ENCODE measurements around the gene NAALADL1.

NAALADL1 gene

DNA sequence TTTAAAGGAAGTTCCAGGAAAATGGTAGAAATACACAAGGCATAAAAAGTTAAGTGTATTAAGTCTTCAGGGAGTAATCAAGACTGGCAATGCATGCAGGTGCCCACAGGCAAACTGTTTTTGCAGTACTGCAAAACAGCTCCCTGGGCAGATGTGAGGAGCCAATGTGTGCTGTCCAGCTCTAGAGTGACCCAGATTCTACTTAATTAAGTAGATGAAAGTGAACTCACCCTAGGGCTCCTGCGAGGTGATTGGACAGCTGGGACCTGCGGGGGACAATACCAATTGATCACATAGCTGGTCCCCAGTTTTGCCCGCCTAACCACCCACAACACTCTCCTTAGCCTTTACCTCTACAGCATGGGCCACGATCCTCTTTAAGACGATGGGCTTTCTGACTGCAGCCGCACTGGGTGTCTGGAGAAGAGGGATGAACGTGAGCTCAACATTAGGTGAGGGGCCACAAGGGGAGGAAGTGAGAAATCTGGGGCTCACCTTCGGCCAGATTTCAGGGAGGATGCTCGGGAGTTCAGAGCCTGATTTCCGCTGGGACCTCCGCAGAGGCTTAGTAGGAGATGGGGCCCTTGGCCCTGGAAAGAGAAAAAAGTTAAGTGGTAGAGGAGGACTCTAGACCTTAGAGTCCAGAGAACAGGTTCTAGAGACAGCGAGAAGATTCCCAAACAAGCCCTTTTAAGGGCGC is 24.9 kb upstream of the NAALADL1 start:
- DNase-seq (ENCODE audit: low spot score): peak; percentile 59

DNA sequence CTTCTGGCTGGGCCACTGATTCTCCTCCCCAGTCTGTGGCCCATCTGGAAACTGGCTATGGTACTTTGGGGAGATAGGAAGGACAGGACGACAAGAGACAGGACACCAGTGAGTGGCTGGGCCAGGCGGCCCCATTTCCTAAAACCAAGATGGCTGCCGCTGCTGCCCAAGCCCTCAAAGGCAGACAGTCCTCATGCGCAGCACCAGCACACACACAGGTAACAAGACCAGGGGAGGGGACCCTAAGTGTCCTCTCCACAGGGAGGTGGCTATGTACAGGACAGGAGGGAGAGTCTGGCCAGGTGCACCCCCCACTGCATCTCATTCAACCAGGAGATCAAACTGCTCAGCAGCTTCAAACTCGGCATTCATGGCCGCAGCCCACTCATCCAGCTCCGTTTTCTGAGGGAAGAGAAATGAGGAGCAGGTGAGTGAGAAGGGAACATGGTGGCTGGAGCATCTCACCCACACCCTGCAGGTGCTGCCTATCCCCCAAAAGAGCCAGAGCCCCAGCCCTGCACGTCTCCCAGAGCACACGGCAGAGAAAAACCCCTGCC is 20.5 kb upstream of the NAALADL1 start:
- DNase-seq (ENCODE audit: low spot score): no peak

- DNase-seq (ENCODE audit: low spot score): peak; percentile 43
These were observed 19.8 kb upstream of the NAALADL1 start for GRCh38 chr11:65078151-65078550.

DNA sequence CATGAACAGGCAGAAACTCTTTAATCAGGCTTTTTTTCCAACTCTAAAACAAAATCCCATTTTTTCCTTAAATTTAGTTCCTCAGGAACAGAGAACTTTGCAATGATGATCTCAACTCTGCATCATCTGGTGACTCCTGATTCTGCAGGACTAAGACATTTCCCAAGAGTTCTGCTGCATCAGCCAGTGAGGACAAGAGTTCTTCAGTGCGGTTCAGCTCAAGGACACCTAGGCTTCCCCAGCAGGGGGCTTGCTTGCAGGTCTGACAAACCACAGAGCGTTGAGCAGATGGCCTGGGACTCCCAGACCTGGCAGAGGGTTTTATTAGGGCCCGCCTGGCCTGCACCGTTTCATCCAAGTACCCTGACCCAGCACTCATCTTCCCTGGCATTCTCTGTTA is 19.1 kb upstream of the NAALADL1 start:
- DNase-seq (ENCODE audit: low spot score): peak; percentile 51

- DNase-seq (ENCODE audit: low spot score): no peak
These were observed 14.2 kb upstream of the NAALADL1 start for GRCh38 chr11:65072631-65072966.

- DNase-seq (ENCODE audit: low spot score): no peak
These were observed 13.7 kb upstream of the NAALADL1 start for GRCh38 chr11:65071907-65072630.

DNA sequence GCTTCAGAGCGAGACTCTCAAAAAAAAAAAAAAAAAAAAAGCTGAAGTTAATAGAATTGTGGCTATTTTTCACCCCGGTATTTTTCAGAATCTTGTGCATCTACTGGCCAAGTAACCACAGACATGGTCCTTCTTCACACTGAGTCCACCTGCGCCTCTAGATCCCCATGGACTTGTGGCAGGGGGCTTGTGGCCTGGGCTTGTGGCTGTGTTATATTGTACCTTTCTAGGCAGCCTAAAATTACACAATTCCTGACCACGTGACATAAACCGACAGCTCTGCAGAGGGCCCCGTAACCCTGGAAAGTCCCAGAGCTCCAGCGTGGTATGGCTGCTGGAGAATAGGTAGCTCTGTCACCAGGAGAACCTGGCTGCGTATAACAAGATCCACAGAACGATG is 10.9 kb upstream of the NAALADL1 start:
- no peak for DNase-seq (ENCODE audit: low spot score)

DNA sequence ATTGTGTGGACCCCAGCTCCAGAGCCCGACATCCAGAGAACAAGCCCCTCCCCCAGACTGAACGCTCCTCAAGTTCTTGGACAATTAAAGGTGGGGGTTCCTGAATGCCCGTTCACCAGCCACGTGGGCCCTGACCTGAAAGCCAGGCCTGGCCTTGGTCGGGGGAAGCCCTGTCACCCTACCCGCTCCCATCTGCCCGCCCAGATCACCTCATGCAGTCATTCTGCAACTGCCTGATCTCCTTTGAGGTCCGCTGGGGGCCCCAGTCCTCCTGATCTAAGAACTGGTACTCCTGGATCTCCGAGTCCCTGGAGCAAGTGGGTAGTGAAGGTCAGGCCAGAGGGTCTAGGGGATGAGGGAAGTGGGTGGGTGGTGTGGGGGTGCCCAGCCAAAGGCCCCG is 9.1 kb upstream of the NAALADL1 start:
- DNase-seq (ENCODE audit: low spot score): no peak

- no peak for DNase-seq (ENCODE audit: low spot score)
These were observed 8.5 kb upstream of the NAALADL1 start for GRCh38 chr11:65066805-65067291.

GRCh38 chr11:65066315-65066714 is 8.0 kb upstream of the NAALADL1 start:
- DNase-seq (ENCODE audit: low spot score): no peak

GRCh38 chr11:65065851-65066250 is 7.5 kb upstream of the NAALADL1 start:
- no peak for DNase-seq (ENCODE audit: low spot score)

DNA sequence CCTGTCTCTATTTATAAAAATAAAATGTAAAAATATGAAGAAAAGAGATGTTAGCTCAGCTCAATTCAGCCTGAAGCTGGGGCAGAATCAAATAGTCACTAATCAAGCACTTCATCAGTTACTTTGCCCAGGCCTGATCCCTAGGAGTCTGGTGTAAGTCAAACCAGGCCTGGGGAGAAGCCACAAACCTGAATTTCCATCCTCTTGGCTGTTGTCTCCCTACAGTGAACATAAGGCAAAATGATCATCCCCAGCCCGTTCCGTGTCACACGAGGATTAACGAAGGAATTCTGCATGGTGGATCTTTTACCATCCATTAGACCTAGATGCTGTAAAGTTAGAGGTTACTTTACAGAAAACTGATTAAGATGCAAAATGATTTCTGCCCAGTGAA is 6.5 kb upstream of the NAALADL1 start:
- DNase-seq (ENCODE audit: low spot score): no peak

- DNase-seq (ENCODE audit: low spot score): no peak
These were observed 5.2 kb upstream of the NAALADL1 start for GRCh38 chr11:65063532-65063931.

GRCh38 chr11:65060913-65061408 is 2.6 kb upstream of the NAALADL1 start:
- DNase-seq (ENCODE audit: low spot score): no peak

GRCh38 chr11:65059959-65060824 is 1.8 kb upstream of the NAALADL1 start:
- DNase-seq (ENCODE audit: low spot score): no peak

DNA sequence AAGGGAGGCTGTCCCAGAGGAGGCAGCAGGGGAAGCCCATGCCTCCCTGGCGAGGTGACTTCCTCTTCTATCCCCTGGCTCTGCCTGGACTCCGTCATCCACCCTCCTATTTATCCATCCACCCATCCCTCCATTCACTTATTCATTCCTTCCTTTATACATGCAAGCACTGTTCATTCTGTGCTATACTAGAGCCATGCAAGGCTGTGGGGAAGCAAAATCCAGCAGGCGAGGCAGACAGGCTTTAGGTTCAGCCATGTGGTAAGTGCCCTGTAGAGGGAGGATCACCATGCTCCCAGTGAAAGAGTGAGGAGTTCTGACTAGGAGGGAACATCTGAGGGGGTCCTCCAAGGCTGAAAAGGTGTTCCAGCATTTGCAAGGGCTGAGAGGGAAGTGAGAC is 1.2 kb upstream of the NAALADL1 start:
- DNase-seq (ENCODE audit: low spot score): no peak

DNA sequence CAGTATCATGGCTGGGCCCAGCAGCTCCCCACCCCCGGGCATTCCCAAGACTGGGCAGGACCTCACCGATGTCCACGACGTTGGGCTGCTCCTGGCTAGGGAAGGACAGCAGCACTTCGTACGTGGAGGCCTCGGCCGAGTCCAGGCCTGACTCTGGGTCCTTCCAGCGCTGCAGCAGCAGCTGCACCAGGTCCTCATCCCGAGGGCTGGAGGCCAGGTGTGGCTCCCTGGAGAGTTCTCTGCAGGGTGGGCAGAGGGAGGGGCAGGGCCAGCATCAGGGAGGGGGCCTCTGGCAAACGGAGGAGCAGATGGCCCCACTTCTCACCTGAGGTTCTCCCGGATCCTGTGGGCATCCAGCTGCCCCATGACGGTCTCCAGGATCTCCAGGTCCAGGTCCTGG is 341 bp downstream of the NAALADL1 start:
- DNase-seq (ENCODE audit: low spot score): no peak

GRCh38 chr11:65057526-65057925 is 827 bp downstream of the NAALADL1 start:
- DNase-seq (ENCODE audit: low spot score): no peak

- no peak for DNase-seq (ENCODE audit: low spot score)
These were observed 1.4 kb downstream of the NAALADL1 start for GRCh38 chr11:65056999-65057398.

- no peak for DNase-seq (ENCODE audit: low spot score)
These were observed 2.8 kb downstream of the NAALADL1 start for GRCh38 chr11:65055538-65055937.

DNA sequence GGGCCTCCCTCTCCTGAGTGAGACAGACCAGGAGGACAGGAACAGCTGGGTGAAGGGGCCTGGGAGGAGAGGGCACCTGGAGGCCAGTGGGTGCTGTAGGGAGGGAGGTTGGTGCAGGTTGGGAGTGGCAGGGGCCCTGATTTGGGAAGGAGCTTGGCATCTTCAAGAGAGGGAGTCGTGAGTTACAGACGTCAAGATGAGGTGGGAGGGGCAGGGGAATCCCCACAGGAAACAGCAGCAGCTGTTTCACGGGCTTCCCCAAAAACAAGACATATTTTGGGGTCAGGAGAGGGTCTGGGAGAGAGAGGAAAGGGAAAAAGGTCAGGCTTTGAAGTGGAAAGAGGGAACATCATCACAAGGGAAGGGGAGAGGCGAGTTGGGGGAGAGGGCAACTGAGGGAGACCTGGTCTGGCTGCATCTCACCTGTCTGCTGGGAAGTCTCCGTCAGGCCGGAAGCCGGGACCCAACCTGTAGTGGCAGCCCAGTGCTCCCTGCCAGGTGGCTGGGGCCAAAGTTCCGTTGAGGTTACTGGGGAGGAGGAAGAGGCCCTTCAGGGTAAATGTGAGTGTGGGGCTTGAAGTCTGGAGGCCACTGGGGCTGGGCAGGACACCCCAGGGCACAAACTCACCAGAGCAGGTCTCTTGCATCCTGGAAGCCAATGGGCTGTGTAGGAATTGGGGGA is 4.4 kb downstream of the NAALADL1 start:
- DNase-seq (ENCODE audit: low spot score): no peak

- DNase-seq (ENCODE audit: low spot score): no peak
These were observed 6.9 kb downstream of the NAALADL1 start for GRCh38 chr11:65051398-65051858.
